ENCODE measurements around the gene CKAP4. TPM values are rescaled to one million over a fixed set of nuclear protein-coding genes. Genes with fewer than 3 reads are reported as not detected.

The CKAP4 gene
- polyA plus RNA-seq, 4 donors, result 101 to 141 (median 112) TPM

GRCh38 chr12:106211973-106212372, 35.8 kb downstream of the CKAP4 start:
- no peak for DNase-seq (ENCODE audit: low read depth in 4 of 4, low spot score in 2 of 4)

DNA sequence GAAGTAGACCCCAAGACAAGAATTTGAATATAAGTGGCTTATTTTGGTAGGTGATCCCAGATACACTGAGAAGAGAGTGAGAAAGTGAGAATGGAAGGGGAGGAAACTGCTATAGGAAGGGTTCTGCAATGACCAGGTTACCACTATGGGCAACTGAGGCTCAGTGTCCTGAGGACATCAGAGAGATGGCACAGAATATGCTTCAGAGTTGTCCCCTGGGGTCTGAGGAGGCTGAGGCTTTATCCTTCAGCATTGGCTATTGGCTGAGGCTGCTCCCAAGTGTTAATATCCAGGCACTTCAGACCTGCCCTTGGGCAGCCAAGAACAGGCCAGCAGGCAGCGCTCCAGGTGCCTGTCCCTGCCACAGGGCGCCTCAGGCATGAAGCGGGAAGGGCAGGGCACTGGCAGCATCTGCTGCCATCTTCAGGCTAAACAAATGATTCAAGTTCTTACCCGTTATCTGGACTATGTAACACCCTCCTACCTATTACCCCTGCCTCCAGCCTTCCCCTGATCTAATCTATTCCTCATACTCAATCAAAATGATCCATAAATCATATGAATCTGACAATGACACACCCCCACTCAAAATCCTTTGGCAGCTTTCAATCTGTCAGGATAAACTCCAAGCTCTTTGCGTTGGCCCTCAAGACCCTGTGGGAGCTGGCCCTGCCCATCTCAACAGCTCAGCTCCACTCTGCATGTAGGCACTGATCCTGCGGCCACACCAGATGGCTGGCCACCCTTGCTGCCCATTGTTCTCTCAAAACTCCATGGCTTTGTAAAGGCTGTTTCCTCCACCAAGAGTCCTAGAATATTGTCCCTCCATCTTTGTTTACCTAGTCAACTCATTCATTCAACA, 42.4 kb downstream of the CKAP4 start:
- DNase-seq (ENCODE audit: low read depth in 4 of 4, low spot score in 2 of 4), result no peak

DNA sequence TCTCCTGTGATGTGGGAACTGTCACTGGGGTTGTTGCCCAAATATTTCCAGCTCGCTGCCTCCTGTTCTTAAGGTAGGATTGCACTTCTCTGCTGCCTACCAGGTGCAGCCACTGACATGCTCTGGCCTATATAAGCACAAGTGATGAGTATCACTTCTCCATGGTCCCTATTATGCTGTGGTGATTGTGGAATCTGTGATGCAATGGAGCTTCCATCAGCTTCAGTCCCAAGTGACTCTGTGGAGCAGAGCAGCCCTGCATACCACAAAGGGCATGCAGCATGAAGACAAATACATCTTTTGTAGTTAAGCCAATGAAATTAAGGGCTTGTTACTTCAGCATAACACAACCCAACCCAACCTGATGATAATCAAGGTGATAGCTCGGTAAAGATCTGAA, 43.5 kb downstream of the CKAP4 start:
- DNase-seq (ENCODE audit: low read depth in 4 of 4, low spot score in 2 of 4), result no peak

GRCh38 chr12:106197906-106198623, 49.8 kb downstream of the CKAP4 start:
- no peak for DNase-seq (ENCODE audit: low read depth in 4 of 4, low spot score in 2 of 4)

- DNase-seq (ENCODE audit: low read depth in 4 of 4, low spot score in 2 of 4), result no peak
Measured at GRCh38 chr12:106195621-106196027, 52.2 kb downstream of the CKAP4 start.

DNA sequence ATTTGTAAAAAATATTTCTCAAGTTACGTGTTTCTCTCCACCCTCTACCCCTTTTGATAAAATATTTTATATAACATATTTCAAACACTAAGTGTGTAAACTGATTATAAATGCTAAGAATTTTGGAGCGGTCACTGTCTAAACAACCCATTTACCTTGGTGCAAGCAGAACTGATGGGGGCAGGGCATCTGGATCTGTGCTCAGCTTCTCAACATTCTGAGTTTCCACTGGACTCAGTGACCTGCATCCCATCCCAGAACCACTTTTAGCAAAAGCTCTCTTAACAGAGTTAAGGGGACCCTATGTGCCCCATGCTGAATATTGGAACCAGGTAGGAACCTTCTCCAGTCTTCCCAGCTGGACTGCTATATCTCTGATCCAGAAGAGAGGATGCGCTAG, 53.5 kb downstream of the CKAP4 start:
- DNase-seq (ENCODE audit: low read depth in 4 of 4, low spot score in 2 of 4), result no peak

- no peak for DNase-seq (ENCODE audit: low read depth in 4 of 4, low spot score in 2 of 4)
Measured at GRCh38 chr12:106193394-106194215, 54.2 kb downstream of the CKAP4 start.

- no peak for DNase-seq (ENCODE audit: low read depth in 4 of 4, low spot score in 2 of 4)
Measured at GRCh38 chr12:106192659-106193393, 55.0 kb downstream of the CKAP4 start.

- no peak for DNase-seq (ENCODE audit: low read depth in 4 of 4, low spot score in 2 of 4)
Measured at GRCh38 chr12:106190581-106190980, 57.2 kb downstream of the CKAP4 start.

DNA sequence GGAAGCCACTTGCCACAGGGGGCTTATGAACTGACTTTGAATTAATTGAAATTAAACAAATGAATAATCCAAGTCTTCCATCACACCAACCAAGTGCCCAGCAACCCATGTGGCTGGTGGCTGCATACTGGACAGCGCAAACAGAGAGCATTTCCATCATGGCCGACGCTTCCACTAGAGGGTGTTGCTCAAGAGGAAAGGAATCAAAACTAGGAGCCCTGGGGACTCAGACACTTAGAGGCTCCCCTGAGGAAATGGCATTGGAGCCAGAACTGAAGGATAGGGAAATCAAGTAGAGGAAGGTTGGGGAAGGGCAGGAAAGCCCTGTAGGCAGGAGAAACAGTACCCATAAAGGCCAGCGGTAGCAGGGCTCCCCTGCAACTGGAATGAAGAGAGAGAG, 58.5 kb downstream of the CKAP4 start:
- no peak for DNase-seq (ENCODE audit: low read depth in 4 of 4, low spot score in 2 of 4)

- DNase-seq (ENCODE audit: low read depth in 4 of 4, low spot score in 2 of 4), result no peak
Measured at GRCh38 chr12:106188256-106188655, 59.6 kb downstream of the CKAP4 start.

Other genes starting within 250 kb of the CKAP4 start
- gene NUAK1, start 109.1 kb downstream of the CKAP4 start, polyA plus RNA-seq (ENCODE audit: insufficient read length in 4 of 4), result 10 to 100 TPM in 2 of 4 donors, 1 to 10 TPM in 2; 9.3 to 10.7 (median 10.1) TPM
- 10 to 100 TPM; 15.8 to 22.8 (median 19.5) TPM for gene TCP11L2, start 54.7 kb upstream of the CKAP4 start, polyA plus RNA-seq (ENCODE audit: insufficient read length in 4 of 4)
- gene POLR3B, start 109.7 kb upstream of the CKAP4 start, polyA plus RNA-seq (ENCODE audit: insufficient read length in 4 of 4), result 10 to 100 TPM; 15.5 to 19.2 (median 16.2) TPM

All from left renal cortex interstitium (tissue), 4 donors.